ENCODE measurements around the gene LKAAEAR1.

The LKAAEAR1 gene

GRCh38 chr20:64078934-64079272, 5.3 kb downstream of the LKAAEAR1 start:
- DNase-seq (ENCODE audit: low read depth) = no peak

GRCh38 chr20:64077876-64078551, 6.2 kb downstream of the LKAAEAR1 start:
- DNase-seq (ENCODE audit: low read depth) = peak; percentile 54

GRCh38 chr20:64077541-64077875, 6.7 kb downstream of the LKAAEAR1 start:
- no peak for DNase-seq (ENCODE audit: low read depth)

DNA sequence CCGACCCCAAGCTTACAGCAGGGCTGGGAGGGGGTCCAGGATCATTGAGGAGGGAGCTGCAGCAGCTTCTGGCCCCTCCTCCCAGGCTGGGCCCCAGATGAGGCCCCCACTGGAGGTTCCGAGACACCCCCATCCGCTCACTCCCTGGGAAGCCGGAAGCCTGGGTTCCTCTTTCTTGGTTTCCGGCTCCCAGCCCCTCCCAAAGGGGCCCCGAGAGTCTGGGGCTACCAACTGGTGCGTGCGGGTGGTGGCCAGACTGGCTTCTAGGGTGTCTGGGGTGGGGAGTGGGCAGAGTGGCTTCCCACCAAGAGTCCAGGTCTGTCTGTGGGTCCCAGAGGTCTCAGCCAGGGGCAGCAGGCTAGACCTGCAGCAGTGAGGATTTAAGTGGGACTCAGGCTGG, 7.1 kb downstream of the LKAAEAR1 start:
- DNase-seq (ENCODE audit: low read depth) = peak; percentile 28

DNA sequence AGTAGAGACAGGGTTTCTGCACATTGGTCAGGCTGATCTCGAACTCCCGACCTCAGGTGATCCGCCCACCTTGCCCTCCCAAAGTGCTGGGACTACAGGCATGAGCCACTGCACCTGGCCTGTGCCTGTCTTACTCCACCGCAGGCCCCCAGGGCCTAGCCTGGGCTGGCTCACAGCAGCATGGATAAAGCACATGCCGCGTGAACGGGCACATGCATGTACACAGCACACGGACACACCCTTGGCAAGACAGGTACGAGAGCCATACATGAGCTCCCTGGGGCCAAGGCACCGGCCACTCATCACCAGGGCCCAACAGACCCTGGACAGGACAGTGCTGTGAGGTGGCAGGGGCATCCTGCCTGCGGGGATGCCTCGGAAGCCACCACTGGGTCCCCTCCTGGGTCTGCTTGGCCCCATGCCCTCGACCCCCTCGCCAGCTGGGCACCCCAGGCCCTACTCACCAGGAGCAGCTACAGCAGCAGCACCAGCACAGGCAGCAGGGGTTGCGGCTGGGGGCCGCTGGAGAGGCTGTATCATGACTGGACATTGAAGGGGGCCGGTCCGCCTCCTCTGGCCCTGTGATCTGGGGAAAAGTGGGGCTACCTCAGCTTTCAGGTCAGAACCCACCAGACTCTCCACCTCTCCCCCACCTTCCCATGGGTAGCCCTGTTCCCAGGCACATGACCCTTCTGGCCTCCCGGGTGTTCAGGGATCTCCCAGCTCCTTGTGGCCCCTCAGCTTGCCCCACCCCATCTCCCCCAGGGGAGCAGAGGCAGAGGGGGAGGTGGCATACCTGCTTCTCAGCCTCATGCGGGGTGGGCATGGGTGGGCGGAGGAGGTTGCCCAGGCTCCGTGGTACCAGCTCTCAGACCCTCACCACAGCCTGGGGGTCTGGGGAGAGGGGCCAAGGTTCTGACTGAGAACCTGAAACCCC, 7.9 kb downstream of the LKAAEAR1 start:
- no peak for DNase-seq (ENCODE audit: low read depth)

GRCh38 chr20:64075556-64075955, 8.6 kb downstream of the LKAAEAR1 start:
- DNase-seq (ENCODE audit: low read depth) = no peak

- DNase-seq (ENCODE audit: low read depth) = no peak
Observed at GRCh38 chr20:64074963-64075362, 9.2 kb downstream of the LKAAEAR1 start.

GRCh38 chr20:64074184-64074789, 9.9 kb downstream of the LKAAEAR1 start:
- no peak for DNase-seq (ENCODE audit: low read depth)

DNA sequence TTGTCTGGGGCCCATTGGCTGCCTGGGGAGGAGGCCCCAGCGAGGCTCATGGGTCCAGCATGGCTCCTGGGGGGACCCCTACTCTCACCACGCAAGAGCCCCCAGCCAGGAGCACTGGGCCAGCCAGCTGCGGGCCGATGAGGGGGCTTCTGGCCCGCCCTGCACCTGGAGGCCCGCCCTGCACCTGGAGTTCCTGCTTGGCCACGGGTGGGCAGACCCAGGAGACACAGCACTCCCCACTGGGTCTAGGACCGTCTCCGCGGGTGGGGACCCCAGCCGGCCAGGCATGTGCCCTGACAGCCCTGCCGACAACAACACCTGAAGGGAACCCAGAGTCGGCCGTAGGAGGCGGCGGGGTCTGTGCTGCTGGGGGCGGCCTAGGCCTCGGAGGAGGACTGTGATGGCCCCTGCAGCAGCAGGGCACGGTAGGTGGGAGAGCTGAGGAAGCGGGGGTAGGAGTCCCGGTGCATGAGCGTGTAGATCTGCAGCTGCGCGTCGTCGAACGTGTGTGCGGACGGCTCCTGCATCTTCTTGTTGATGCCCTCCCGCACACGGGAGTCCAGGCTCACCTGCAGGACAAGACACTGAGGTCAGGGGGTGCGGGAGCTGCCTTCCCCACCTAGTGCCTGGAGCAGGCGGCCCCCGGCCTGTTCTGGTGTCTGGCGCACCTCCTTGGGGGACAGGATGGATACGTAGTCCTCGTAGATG, 10.6 kb downstream of the LKAAEAR1 start:
- no peak for DNase-seq (ENCODE audit: low read depth)

- no peak for DNase-seq (ENCODE audit: low read depth)
Observed at GRCh38 chr20:64072498-64073063, 11.6 kb downstream of the LKAAEAR1 start.

- DNase-seq (ENCODE audit: low read depth) = no peak
Observed at GRCh38 chr20:64071341-64072332, 12.6 kb downstream of the LKAAEAR1 start.

GRCh38 chr20:64070244-64070993, 13.8 kb downstream of the LKAAEAR1 start:
- DNase-seq (ENCODE audit: low read depth) = no peak

DNA sequence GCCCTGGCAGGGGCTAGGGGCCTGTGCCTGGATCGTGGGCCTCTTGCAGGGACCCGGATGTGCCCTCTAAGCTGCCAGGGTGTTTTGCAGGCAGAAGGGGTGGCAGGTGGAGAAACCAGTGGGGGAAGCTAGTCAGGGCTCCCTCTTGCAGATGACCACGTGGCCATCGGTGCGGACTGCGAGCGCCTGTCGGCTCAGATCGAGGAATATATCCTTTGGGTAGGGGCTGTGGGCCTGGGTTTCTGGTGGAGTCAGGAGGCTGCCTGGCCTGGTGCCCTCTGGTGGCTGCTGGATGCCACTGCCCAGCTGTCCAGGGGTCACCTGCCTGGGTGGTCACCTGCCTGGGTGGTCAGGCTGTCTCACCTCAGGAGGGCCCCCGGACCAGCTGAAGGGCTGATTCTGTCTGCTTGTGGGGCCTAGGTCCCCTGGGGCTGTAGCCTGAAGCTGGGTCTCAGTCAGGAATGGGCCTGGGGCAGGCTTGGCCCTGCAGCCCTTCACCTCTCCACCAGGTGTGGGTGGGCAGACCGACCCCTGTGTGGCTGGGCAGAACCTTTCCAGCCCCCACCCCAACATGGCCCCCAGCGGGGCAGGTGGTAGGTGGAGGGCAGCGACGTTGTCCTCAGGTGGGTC, 14.5 kb downstream of the LKAAEAR1 start:
- no peak for DNase-seq (ENCODE audit: low read depth)

- DNase-seq (ENCODE audit: low read depth) = no peak
Observed at GRCh38 chr20:64069209-64069613, 15.0 kb downstream of the LKAAEAR1 start.

GRCh38 chr20:64068386-64069208, 15.6 kb downstream of the LKAAEAR1 start:
- no peak for DNase-seq (ENCODE audit: low read depth)

GRCh38 chr20:64067733-64068307, 16.4 kb downstream of the LKAAEAR1 start:
- no peak for DNase-seq (ENCODE audit: low read depth)

- no peak for DNase-seq (ENCODE audit: low read depth)
Observed at GRCh38 chr20:64067005-64067632, 17.1 kb downstream of the LKAAEAR1 start.

- DNase-seq (ENCODE audit: low read depth) = peak; percentile 27
Observed at GRCh38 chr20:64065974-64066343, 18.2 kb downstream of the LKAAEAR1 start.

Measured in activated T-helper 1 cell treated with Interleukin-2 at 50 U/mL for 16 hours (primary cell).